GM12891 (cell line): Measurements from ENCODE around the gene WDR45B.

Source experiments
- POLR2A ChIP-seq: IDR thresholded peaks from 2 replicates; pipeline ENCODE4 v1.6.1; 2011; ENCODE audit warnings: low read depth, low read length, control low read depth
- POU2F2 ChIP-seq: IDR thresholded peaks from 2 replicates; pipeline ENCODE4 v1.6.1; 2011; ENCODE audit warnings: low read depth, mild to moderate bottlenecking, control low read depth, low read length, moderate library complexity
- TAF1 ChIP-seq: IDR thresholded peaks from 2 replicates; pipeline ENCODE4 v1.6.1; 2011; ENCODE audit warnings: low read depth, low read length, control low read depth

GRCh38 chr17:82667668-82668000, 19.4 kb upstream of the WDR45B start:
- no peak for TF ChIP-seq POLR2A
- TF ChIP-seq POU2F2 = no peak
- no peak for TF ChIP-seq TAF1
